ENCODE measurements around the gene POLE4.

GRCh38 chr2:74944987-74945787 is 13.3 kb upstream of the POLE4 start:
- TF ChIP-seq RAD21 (IDR thresholded peaks at IDR 0.05), result no peak
- TF ChIP-seq CTCF (IDR thresholded peaks at IDR 0.05; ENCODE audit: low read depth, low read length, missing input control), result no peak
- no peak for TF ChIP-seq SP1 (IDR thresholded peaks at IDR 0.05)
- TF ChIP-seq YY1 (IDR thresholded peaks at IDR 0.05), result no peak
- TF ChIP-seq MAX (IDR thresholded peaks at IDR 0.05), result no peak
- no peak for TF ChIP-seq NR2F2 (IDR thresholded peaks at IDR 0.05)

Measured in liver (tissue), 3 donors.